CD4-positive, alpha-beta T cell (primary cell): ENCODE measurements around the gene BANP. TPM values are rescaled to one million over a fixed set of nuclear protein-coding genes. Genes with fewer than 3 reads are reported as not detected.

Experiments
- ATAC-seq: fragments of 200-7000 bp; cut with Tn5 transposase; one replicate; pipeline ENCODE4 v1.10.0; 2022; ENCODE audit warnings: mild to moderate bottlenecking; ENCODE audit not compliant: poor library complexity
- CTCF ChIA-PET: fragments of 350-600 bp; sonication (Branson Sonifier 250); formaldehyde crosslinking; loops from one replicate; lab custom pipeline; 2021; ENCODE audit warnings: antibody characterized with exemption, inconsistent platforms; lab: Charles Lee
- POLR2A ChIA-PET: fragments of 350-600 bp; sonication (Branson Sonifier 250); formaldehyde crosslinking; loops from one replicate; lab custom pipeline; 2021; ENCODE audit warnings: antibody characterized with exemption, inconsistent platforms; lab: Charles Lee
- DNase-seq, 14 experiments: peaks; one replicate each; pipeline ENCODE4 v3.0.0-alpha.2; 2013 to 2020; ENCODE audit warnings: mixed read lengths in 2 of 14
- H3K27ac ChIP-seq, 2 donors: one replicate each; pipeline versions ENCODE4 v1.5.1 to v1.7.0; 2013; ENCODE audit warnings: low read length in 2 of 2, low read depth in 1 of 2, mild to moderate bottlenecking in 1 of 2
- H3K27me3 ChIP-seq, 2 experiments: 1 replicate in 1 of 2; 2 replicates in 1 of 2; pipeline versions ENCODE4 v1.6.1 to v1.7.0; 2013; ENCODE audit warnings: low read length in 2 of 2, control low read depth in 1 of 2, mild to moderate bottlenecking in 1 of 2, moderate library complexity in 1 of 2; ENCODE audit not compliant: insufficient read depth in 2 of 2, control insufficient read depth in 1 of 2
- H3K36me3 ChIP-seq: one replicate; pipeline ENCODE4 v1.6.1; 2013; ENCODE audit warnings: low read length, control low read depth; ENCODE audit not compliant: insufficient read depth
- H3K4me1 ChIP-seq: one replicate; pipeline ENCODE4 v1.6.1; 2013; ENCODE audit warnings: low read length, control low read depth; ENCODE audit not compliant: insufficient read depth
- H3K4me3 ChIP-seq: one replicate; pipeline ENCODE4 v1.5.1; 2013; ENCODE audit warnings: mild to moderate bottlenecking, low read length, moderate library complexity
- H3K9me3 ChIP-seq, 2 experiments: 1 replicate in 1 of 2; 2 replicates in 1 of 2; pipeline versions ENCODE4 v1.6.1 to v1.7.0; 2013; ENCODE audit warnings: low read length in 2 of 2, mild to moderate bottlenecking in 2 of 2, control low read depth in 1 of 2, moderate library complexity in 1 of 2; ENCODE audit not compliant: control insufficient read depth in 1 of 2, insufficient read depth in 1 of 2
- H3K27ac Mint-ChIP-seq: one replicate; pipeline ENCODE4 v1.8.0; 2020; ENCODE audit warnings: mixed read lengths
- H3K27me3 Mint-ChIP-seq: one replicate; pipeline ENCODE4 v1.8.0; 2021; ENCODE audit warnings: mixed read lengths
- H3K36me3 Mint-ChIP-seq: one replicate; pipeline ENCODE4 v1.8.0; 2021; ENCODE audit warnings: low read depth, mixed read lengths
- H3K4me1 Mint-ChIP-seq: one replicate; pipeline ENCODE4 v1.8.0; 2021; ENCODE audit warnings: low read depth, mixed read lengths
- H3K4me3 Mint-ChIP-seq: one replicate; pipeline ENCODE4 v1.8.0; 2020; ENCODE audit warnings: mild to moderate bottlenecking, mixed read lengths
- H3K9me3 Mint-ChIP-seq: one replicate; pipeline ENCODE4 v1.8.0; 2020; ENCODE audit warnings: mixed read lengths
- intact Hi-C, 2 experiments: fragments of 100-400 bp; cut with DNase I in 1 of 2; cut with micrococcal nuclease in 1 of 2; formaldehyde crosslinking; loops; one replicate each; pipeline versions ENCODE4 v1.15.1 to v1.9.0; 2023 to 2025; cut with DNase I, micrococcal nuclease
- total RNA-seq, 174 experiments: library from RNA in 2 of 174; stranded (reverse) in 2 of 174; gene quantifications; one replicate each; pipeline ENCODE4 v1.2.3 and lab custom pipeline; 2021 to 2026
- TF ChIP-seq, protein P1 (sequence below): fragments of 200-600 bp; IDR thresholded peaks from one replicate; pipeline ENCODE4 v1.8.0; 2022; ENCODE audit warnings: antibody characterized with exemption, mild to moderate bottlenecking

The BANP gene
- total RNA-seq, 2 experiments from 2014 or later, result 57.5 to 58.6 TPM

DNA sequence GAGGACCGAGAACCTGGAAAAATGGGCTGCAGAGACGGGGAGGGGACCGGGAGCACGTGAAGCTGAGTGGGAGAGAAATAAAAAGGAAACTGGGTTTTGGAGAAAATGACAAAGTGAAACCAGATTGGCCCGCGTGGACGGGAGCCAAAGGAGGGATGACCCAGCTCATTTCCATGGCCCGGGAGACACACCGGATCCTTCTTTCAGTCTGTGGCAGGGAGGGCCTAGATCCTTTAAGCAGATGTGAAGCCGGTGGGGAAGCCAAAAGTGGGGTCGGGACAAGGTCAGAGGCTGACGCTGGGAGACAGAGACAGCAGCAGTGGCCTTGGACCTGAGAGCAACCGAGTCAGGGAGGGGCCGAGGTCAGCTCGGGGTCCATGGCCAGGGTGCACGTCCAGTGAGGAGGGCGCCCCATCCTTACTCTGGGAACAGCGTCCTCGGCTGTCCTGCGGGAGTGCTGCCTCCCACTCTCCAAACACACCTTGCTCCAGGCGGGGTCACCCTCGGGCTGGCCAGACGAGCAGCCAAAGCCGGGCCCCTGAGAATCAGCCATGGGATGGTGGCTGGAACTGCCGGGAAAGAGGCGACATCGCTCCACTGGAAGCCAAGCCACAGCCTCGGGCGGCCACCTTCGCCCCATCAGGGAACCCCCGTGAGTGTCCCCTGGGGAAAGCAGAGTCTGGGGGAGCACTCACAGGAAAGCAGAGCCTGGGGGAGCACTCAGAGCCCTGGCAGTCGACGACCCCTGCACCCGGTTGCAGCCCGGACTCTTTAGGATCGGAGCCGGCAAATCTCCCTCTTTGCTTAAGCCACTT, 32.2 kb upstream of the BANP start:
- Histone ChIP-seq H3K4me1 (no peaks in the 10 kb centered on the region), H3K36me3 (no peaks in the 10 kb centered on the region), H3K4me3 (no peak overlapping the region), H3K27ac (no peak overlapping the region), H3K27me3 (no peaks in the 10 kb centered on the region), H3K9me3 (peaks cover 0 to 4% of the 10 kb centered on the region in 2 experiments)
- TF ChIP-seq, protein P1, sequence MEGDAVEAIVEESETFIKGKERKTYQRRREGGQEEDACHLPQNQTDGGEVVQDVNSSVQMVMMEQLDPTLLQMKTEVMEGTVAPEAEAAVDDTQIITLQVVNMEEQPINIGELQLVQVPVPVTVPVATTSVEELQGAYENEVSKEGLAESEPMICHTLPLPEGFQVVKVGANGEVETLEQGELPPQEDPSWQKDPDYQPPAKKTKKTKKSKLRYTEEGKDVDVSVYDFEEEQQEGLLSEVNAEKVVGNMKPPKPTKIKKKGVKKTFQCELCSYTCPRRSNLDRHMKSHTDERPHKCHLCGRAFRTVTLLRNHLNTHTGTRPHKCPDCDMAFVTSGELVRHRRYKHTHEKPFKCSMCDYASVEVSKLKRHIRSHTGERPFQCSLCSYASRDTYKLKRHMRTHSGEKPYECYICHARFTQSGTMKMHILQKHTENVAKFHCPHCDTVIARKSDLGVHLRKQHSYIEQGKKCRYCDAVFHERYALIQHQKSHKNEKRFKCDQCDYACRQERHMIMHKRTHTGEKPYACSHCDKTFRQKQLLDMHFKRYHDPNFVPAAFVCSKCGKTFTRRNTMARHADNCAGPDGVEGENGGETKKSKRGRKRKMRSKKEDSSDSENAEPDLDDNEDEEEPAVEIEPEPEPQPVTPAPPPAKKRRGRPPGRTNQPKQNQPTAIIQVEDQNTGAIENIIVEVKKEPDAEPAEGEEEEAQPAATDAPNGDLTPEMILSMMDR, result no peak
- DNase-seq (no peak), ATAC-seq (no peak)
- Mint-ChIP-seq H3K27me3 (no peaks in the 10 kb centered on the region), H3K9me3 (no peaks in the 10 kb centered on the region), H3K27ac (no peak overlapping the region), H3K4me1 (no peaks in the 10 kb centered on the region), H3K36me3 (no peaks in the 10 kb centered on the region), H3K4me3 (no peak overlapping the region)
- intact Hi-C loops, result loop anchor here in 1 of 2 experiments (5.0 kb wide), 1 partner anchor 497 kb away; no protein-coding TSS in a partner anchor
- CTCF ChIA-PET, result no interaction called here
- POLR2A ChIA-PET, result no interaction called here

DNA sequence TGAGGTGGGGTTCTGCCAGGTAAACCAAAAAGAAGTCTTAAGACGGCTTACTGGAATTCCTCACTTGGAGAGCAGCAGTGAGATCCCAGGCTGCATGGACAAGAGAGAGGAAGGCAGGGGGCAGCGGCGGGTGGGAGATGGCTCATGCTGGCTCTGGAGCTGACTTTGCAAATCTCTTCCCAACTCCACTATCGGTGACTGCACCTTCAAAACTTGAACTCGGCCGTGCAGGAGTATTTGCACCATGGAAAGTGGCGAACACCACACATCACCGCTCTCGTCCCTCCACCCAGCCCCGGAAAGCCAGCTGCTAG, 31.6 kb upstream of the BANP start:
- no peak overlapping the region for H3K27ac Mint-ChIP-seq
- Histone ChIP-seq H3K4me1 (no peaks in the 10 kb centered on the region), H3K4me3 (no peak overlapping the region), H3K27me3 (no peaks in the 10 kb centered on the region), H3K27ac (no peak overlapping the region), H3K9me3 (peaks cover 0 to 4% of the 10 kb centered on the region in 2 experiments), H3K36me3 (no peaks in the 10 kb centered on the region)
- H3K4me1 Mint-ChIP-seq, result no peaks in the 10 kb centered on the region
- no peaks in the 10 kb centered on the region for H3K9me3 Mint-ChIP-seq
- POLR2A ChIA-PET, result no interaction called here
- no peak for ATAC-seq
- H3K36me3 Mint-ChIP-seq, result no peaks in the 10 kb centered on the region
- DNase-seq, result no peak
- H3K27me3 Mint-ChIP-seq, result no peaks in the 10 kb centered on the region
- no peak overlapping the region for H3K4me3 Mint-ChIP-seq
- intact Hi-C loops, result loop anchor here in 1 of 2 experiments (5.0 kb wide), 1 partner anchor 497 kb away; no protein-coding TSS in a partner anchor
- TF ChIP-seq, protein P1, result no peak
- CTCF ChIA-PET, result no interaction called here

DNA sequence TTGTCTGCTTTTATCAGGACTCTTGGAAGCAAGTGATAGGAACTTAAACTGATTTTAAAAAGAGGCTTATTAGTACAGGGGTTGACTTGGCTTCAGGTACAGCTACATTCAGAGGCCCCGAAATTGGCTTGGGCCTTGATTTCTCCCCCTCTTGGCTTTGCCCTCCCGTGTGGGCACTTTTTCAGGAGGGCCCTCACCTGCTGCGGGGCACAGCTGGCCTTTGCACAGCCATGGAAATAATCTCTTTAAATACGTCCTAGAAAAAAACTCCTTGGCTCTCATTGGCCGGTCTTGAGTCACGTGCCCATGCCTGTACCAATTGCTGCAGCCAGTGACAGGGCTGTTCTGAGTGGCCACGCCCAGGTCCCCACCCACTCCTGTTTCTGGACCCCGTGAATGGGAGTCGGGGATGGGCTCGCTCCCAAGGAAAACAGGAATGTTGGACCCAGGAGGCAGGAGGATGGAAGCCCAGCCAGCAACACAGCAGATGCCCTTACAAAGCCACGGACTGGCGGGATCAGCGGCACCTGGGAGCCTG, 29.9 kb upstream of the BANP start:
- POLR2A ChIA-PET, result no interaction called here
- no peaks in the 10 kb centered on the region for H3K36me3 Mint-ChIP-seq
- H3K4me3 Mint-ChIP-seq, result no peak overlapping the region
- no peaks in the 10 kb centered on the region for H3K27me3 ChIP-seq
- no peaks in the 10 kb centered on the region for H3K36me3 ChIP-seq
- peaks cover 2% of the 10 kb centered on the region for H3K4me1 Mint-ChIP-seq
- no peaks in the 10 kb centered on the region for H3K9me3 Mint-ChIP-seq
- ATAC-seq (no peak), DNase-seq (no peak)
- TF ChIP-seq, protein P1, result no peak
- H3K27ac Mint-ChIP-seq, result no peak overlapping the region
- CTCF ChIA-PET, result no interaction called here
- H3K9me3 ChIP-seq, result peaks cover 0 to 4% of the 10 kb centered on the region in 2 experiments
- H3K27ac ChIP-seq, result no peak overlapping the region
- H3K4me1 ChIP-seq, result peaks cover 3% of the 10 kb centered on the region
- intact Hi-C loops, result no loop called here
- H3K27me3 Mint-ChIP-seq, result no peaks in the 10 kb centered on the region
- no peak overlapping the region for H3K4me3 ChIP-seq
